Activated CD4-positive, alpha-beta T cell treated with anti-CD3 and anti-CD28 coated beads for 1 hour (primary cell): ENCODE results near the gene C1QTNF3.
"Not testable (repeated sequence)": the region's sequence is repeated elsewhere in the genome, so short reads cannot be mapped to it uniquely, and the experiment has no call there.

Source experiments
- DNase-seq: peaks from one replicate; pipeline ENCODE4 v3.0.0-alpha.2; 2020

Gene C1QTNF3

GRCh38 chr5:34043099-34043876, at the start of gene C1QTNF3:
Gene C1QTNF3 (minus strand): TSS chr5:34043213. CDS start chr5:34043125, 88 bp downstream.
- no peak for DNase-seq

- not testable (repeated sequence) for DNase-seq
These were observed 48.0 kb upstream of the C1QTNF3 start for GRCh38 chr5:34091039-34091438.

GRCh38 chr5:34089802-34090201, 46.8 kb upstream of the C1QTNF3 start:
- not testable (repeated sequence) for DNase-seq

- not testable (repeated sequence) for DNase-seq
These were observed 44.7 kb upstream of the C1QTNF3 start for GRCh38 chr5:34087728-34088127.

- not testable (repeated sequence) for DNase-seq
These were observed 40.9 kb upstream of the C1QTNF3 start for GRCh38 chr5:34083898-34084297.

GRCh38 chr5:34079505-34079904, 36.5 kb upstream of the C1QTNF3 start:
- DNase-seq = not testable (repeated sequence)

GRCh38 chr5:34077636-34078035, 34.6 kb upstream of the C1QTNF3 start:
- not testable (repeated sequence) for DNase-seq

- DNase-seq = not testable (repeated sequence)
These were observed 33.8 kb upstream of the C1QTNF3 start for GRCh38 chr5:34076719-34077364.

- DNase-seq = not testable (repeated sequence)
These were observed 31.5 kb upstream of the C1QTNF3 start for GRCh38 chr5:34074472-34074871.

- DNase-seq = not testable (repeated sequence)
These were observed 31.1 kb upstream of the C1QTNF3 start for GRCh38 chr5:34074071-34074470.

- not testable (repeated sequence) for DNase-seq
These were observed 27.6 kb upstream of the C1QTNF3 start for GRCh38 chr5:34070626-34071025.

GRCh38 chr5:34064656-34065055, 21.6 kb upstream of the C1QTNF3 start:
- no peak for DNase-seq

GRCh38 chr5:34062419-34062818, 19.4 kb upstream of the C1QTNF3 start:
- no peak for DNase-seq

GRCh38 chr5:34061993-34062392, 19.0 kb upstream of the C1QTNF3 start:
- no peak for DNase-seq

GRCh38 chr5:34059977-34060376, 17.0 kb upstream of the C1QTNF3 start:
- DNase-seq = no peak

GRCh38 chr5:34058532-34058931, 15.5 kb upstream of the C1QTNF3 start:
- no peak for DNase-seq

GRCh38 chr5:34057569-34057968, 14.6 kb upstream of the C1QTNF3 start:
- DNase-seq = no peak

- DNase-seq = no peak
These were observed 14.1 kb upstream of the C1QTNF3 start for GRCh38 chr5:34057118-34057517.

GRCh38 chr5:34055667-34056066, 12.7 kb upstream of the C1QTNF3 start:
- no peak for DNase-seq

- no peak for DNase-seq
These were observed 11.4 kb upstream of the C1QTNF3 start for GRCh38 chr5:34054400-34054729.

GRCh38 chr5:34053571-34054399, 10.8 kb upstream of the C1QTNF3 start:
- DNase-seq = no peak

- DNase-seq = no peak
These were observed 10.1 kb upstream of the C1QTNF3 start for GRCh38 chr5:34053133-34053532.

GRCh38 chr5:34051374-34051980, 8.5 kb upstream of the C1QTNF3 start:
- DNase-seq = no peak
